HEK293T (cell line): Measurements from ENCODE around the gene CDX2.

ENCODE experiments used
- BHLHE40 ChIP-seq: fragments of 450-650 bp; IDR thresholded peaks from 2 replicates; pipeline ENCODE4 v1.6.1; 2016; ENCODE audit warnings: mild to moderate bottlenecking, moderate library complexity, borderline replicate concordance
- ELF4 ChIP-seq: fragments of 450-650 bp; IDR thresholded peaks from 2 replicates; pipeline ENCODE4 v1.6.1; 2017; ENCODE audit warnings: antibody characterized with exemption
- FOXA1 ChIP-seq: fragments of 450-650 bp; IDR thresholded peaks from 2 replicates; pipeline ENCODE4 v1.6.1; 2016; ENCODE audit warnings: mild to moderate bottlenecking
- SP1 ChIP-seq: fragments of 450-650 bp; IDR thresholded peaks from 2 replicates; pipeline ENCODE4 v1.6.1; 2017
- TARDBP ChIP-seq: fragments of 450-650 bp; IDR thresholded peaks from 2 replicates; pipeline ENCODE4 v1.6.1; 2016

DNA sequence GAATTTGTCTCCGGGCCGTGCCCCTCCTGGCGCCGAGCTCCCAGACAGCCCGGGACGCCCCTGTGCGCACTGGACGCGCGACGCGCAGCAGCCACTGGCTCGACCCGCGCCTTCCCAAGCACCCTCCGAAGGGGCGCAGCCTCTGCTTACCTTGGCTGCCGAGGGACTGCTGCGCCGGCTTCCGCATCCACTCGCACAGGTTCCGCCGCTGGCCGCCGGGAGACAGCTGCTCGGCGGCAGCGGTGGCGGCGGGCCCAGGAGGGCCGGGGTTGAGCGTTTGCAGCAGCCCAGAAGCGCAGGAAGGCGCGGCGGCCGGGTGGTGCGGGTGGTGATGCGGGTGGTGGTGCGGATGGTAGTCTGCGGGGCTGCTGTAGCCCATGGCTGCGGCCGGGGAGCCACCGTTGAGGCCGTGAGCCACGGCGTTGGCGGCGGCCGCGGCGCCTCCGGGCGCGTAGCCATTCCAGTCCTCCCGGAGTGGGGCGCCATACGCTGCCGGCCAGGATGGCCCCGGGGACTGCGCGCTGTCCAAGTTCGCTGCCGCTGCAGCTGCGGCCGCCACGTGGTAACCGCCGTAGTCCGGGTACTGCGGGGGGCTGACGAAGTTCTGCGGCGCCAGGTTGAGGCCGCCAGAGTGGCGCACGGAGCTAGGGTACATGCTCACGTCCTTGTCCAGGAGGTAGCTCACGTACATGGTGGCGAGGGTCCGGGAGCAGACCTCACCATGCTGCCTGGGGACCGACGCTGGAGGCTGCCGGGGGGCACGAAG lies 616 bp downstream of the CDX2 start:
- TF ChIP-seq BHLHE40 (no peak), SP1 (no peak), ELF4 (no peak), FOXA1 (no peak), TARDBP (no peak)
